Activated T-cell treated with anti-CD3 and anti-CD28 coated beads, Interleukin-2, amount 50 U/mL, for 4 hours (primary cell): ENCODE results near the gene NEDD4. TPM values are rescaled to one million over a fixed set of nuclear protein-coding genes. Genes with fewer than 3 reads are reported as not detected.
"Not testable (repeated sequence)": the region's sequence is repeated elsewhere in the genome, so short reads cannot be mapped to it uniquely, and the experiment has no call there.

ENCODE experiments used
- ATAC-seq, 2 donors: fragments of 200-7000 bp; cut with Tn5 transposase; one replicate each; pipeline ENCODE4 v1.10.0; 2021
- DNase-seq: peaks from one replicate; pipeline ENCODE4 v3.0.0-alpha.2; 2020
- H3K27me3 Mint-ChIP-seq: one replicate; pipeline ENCODE4 v1.8.0; 2021; ENCODE audit warnings: low read depth, mixed read lengths
- H3K36me3 Mint-ChIP-seq: one replicate; pipeline ENCODE4 v1.8.0; 2022; ENCODE audit warnings: mixed read lengths; ENCODE audit not compliant: insufficient read depth
- H3K4me1 Mint-ChIP-seq: one replicate; pipeline ENCODE4 v1.8.0; 2021; ENCODE audit warnings: low read depth, mixed read lengths
- H3K4me3 Mint-ChIP-seq: one replicate; pipeline ENCODE4 v1.8.0; 2021; ENCODE audit warnings: mild to moderate bottlenecking, moderate library complexity, mixed read lengths
- H3K9me3 Mint-ChIP-seq: one replicate; pipeline ENCODE4 v1.8.0; 2021; ENCODE audit warnings: mixed read lengths
- total RNA-seq, 3 donors: library from RNA; stranded (reverse); gene quantifications; one replicate each; pipeline ENCODE4 v1.2.1, GENCODE V29; 2021

Gene NEDD4
- total RNA-seq, 3 donors from 2014 or later, result 4.5 to 9.4 (median 8.0) TPM

DNA sequence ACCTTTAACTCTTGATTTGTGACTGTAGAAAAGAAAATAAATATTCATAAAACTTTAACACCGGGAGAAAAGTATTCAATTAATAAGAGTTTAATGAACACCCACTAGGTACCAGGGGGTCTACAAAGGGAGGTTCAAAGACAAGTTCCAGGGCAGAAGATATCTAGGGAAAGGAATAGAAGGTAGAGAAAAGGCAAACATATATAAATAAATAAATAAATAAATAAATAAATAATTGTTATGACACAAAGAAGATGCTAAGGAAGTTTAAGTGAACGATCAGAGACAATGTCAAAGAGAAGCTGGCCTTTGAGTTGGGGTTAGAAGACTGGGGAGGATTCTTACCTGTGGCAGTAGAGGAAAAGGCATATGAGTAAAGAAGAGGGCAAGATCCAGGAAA is 123.8 kb downstream of the NEDD4 start:
- no peak overlapping the region for H3K4me3 Mint-ChIP-seq
- no peaks in the 10 kb centered on the region for H3K4me1 Mint-ChIP-seq
- ATAC-seq (no peak), DNase-seq (no peak)
- H3K27me3 Mint-ChIP-seq, result peaks cover 2% of the 10 kb centered on the region
- no peaks in the 10 kb centered on the region for H3K9me3 Mint-ChIP-seq
- H3K36me3 Mint-ChIP-seq, result no peaks in the 10 kb centered on the region

GRCh38 chr15:55868707-55869106 is 124.7 kb downstream of the NEDD4 start:
- Mint-ChIP-seq H3K36me3 (no peaks in the 10 kb centered on the region), H3K4me3 (no peak overlapping the region), H3K9me3 (no peaks in the 10 kb centered on the region), H3K27me3 (peaks cover 2% of the 10 kb centered on the region), H3K4me1 (no peaks in the 10 kb centered on the region)
- ATAC-seq (no peak), DNase-seq (no peak)

DNA sequence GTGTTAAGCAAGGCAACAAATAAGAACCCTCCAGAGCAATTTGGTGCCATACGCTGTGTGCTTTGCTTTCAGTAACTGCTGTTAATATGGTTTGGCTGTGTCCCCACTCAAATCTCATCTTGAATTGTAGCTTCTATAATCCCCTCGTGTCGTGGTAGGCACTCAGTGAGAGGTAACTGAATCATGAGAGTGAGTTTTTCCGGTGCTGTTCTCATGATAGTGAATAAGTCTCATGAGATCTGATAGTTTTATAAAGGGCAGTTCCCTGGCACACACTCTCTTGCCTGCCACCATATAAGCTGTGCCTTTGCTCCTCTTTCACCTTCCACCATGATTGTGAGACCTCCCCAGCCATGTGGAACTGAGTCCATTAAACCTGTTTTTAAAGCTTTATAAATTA is 125.1 kb downstream of the NEDD4 start:
- H3K27me3 Mint-ChIP-seq, DNase-seq, H3K36me3 Mint-ChIP-seq, H3K4me3 Mint-ChIP-seq, H3K4me1 Mint-ChIP-seq, ATAC-seq, H3K9me3 Mint-ChIP-seq: not testable (repeated sequence)

GRCh38 chr15:55863911-55864310 is 129.5 kb downstream of the NEDD4 start:
- no peaks in the 10 kb centered on the region for H3K27me3 Mint-ChIP-seq
- H3K9me3 Mint-ChIP-seq, result no peaks in the 10 kb centered on the region
- H3K4me1 Mint-ChIP-seq, result no peaks in the 10 kb centered on the region
- no peak overlapping the region for H3K4me3 Mint-ChIP-seq
- peaks cover 5% of the 10 kb centered on the region for H3K36me3 Mint-ChIP-seq
- DNase-seq (no peak), ATAC-seq (no peak)

DNA sequence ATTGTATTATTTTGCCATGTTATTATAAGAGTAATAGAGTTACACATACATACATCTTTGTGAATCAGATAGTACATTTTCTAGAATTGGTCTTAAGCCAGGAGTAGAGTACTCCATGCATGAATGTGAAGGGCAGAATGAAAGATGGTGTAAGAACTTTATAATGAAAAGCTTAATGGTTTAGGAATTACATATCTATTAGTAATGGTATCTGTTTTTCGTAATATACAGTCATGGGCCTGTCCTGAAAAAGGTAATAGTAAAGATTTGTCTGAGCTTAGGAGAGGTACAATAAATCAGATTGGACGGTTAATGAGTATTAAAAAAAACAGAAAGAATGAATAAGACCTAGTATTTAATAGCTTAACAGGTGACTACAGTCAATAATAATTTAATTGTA is 132.3 kb downstream of the NEDD4 start:
- DNase-seq (no peak), ATAC-seq (no peak)
- Mint-ChIP-seq H3K4me3 (no peak overlapping the region), H3K36me3 (peaks cover 12% of the 10 kb centered on the region), H3K27me3 (no peaks in the 10 kb centered on the region), H3K4me1 (no peaks in the 10 kb centered on the region), H3K9me3 (no peaks in the 10 kb centered on the region)

DNA sequence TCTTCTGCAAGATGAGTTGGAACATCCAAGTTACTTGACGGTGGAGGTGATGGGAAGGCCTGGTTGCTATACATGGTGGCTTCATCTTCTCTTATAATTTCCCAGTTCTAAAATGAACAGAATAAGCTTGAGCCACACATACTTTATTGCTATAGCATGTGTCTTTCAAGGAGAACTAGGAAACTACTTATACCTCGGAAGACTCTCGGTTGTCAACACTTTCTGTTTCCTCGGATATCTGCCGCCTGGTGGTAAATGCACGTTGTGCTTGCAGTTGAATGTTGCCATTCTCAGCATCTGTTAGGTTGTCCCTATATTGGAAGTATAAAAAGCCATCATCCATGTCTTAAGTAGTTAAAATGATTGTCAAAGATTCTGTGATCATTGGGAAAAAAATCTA is 132.9 kb downstream of the NEDD4 start:
- Mint-ChIP-seq H3K4me1 (no peaks in the 10 kb centered on the region), H3K27me3 (no peaks in the 10 kb centered on the region), H3K9me3 (no peaks in the 10 kb centered on the region), H3K36me3 (peaks cover 12% of the 10 kb centered on the region), H3K4me3 (no peak overlapping the region)
- DNase-seq, result no peak
- no peak for ATAC-seq

DNA sequence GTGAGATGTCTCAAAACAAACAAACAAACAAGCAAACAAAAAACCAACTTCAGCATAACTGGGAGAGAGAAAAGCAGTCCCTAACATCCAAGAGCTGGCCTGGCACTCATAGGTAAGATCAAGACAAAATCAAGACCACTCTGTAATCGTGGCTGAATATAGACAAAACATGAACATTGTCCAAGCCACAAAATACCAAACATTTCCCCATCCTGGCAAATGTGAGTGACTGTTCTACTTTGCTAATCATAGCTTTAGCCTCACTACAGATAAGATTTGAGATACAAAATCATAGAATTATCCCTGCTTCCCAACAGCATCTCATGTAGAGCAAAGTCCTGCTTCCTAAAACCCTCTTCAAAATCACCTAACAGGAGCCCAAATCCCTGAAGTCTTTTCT is 133.7 kb downstream of the NEDD4 start:
- no peak for DNase-seq
- no peaks in the 10 kb centered on the region for H3K9me3 Mint-ChIP-seq
- H3K27me3 Mint-ChIP-seq, result no peaks in the 10 kb centered on the region
- H3K36me3 Mint-ChIP-seq, result peaks cover 12% of the 10 kb centered on the region
- no peak overlapping the region for H3K4me3 Mint-ChIP-seq
- H3K4me1 Mint-ChIP-seq, result no peaks in the 10 kb centered on the region
- ATAC-seq, result no peak

DNA sequence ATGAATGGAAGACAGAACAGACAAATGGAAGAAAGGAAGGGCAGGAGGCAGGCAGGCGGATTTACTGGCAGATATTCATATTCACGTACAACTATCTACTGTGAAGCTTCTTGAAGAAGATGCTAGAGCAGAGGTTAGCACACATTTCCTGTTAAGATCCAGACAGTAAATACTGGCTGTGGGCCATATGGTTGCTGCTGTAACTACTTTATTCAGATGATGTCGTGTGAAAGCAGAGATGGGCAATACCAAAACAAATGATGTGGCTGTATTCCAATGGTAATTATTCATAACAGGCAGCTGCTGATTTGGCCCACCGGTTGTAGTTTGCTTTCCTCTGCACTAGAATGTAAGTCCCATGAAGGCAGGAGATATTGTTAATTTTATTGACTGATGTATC is 134.8 kb downstream of the NEDD4 start:
- H3K27me3 Mint-ChIP-seq, result no peaks in the 10 kb centered on the region
- ATAC-seq (no peak), DNase-seq (no peak)
- peaks cover 12% of the 10 kb centered on the region for H3K36me3 Mint-ChIP-seq
- H3K4me1 Mint-ChIP-seq, result no peaks in the 10 kb centered on the region
- no peaks in the 10 kb centered on the region for H3K9me3 Mint-ChIP-seq
- no peak overlapping the region for H3K4me3 Mint-ChIP-seq

DNA sequence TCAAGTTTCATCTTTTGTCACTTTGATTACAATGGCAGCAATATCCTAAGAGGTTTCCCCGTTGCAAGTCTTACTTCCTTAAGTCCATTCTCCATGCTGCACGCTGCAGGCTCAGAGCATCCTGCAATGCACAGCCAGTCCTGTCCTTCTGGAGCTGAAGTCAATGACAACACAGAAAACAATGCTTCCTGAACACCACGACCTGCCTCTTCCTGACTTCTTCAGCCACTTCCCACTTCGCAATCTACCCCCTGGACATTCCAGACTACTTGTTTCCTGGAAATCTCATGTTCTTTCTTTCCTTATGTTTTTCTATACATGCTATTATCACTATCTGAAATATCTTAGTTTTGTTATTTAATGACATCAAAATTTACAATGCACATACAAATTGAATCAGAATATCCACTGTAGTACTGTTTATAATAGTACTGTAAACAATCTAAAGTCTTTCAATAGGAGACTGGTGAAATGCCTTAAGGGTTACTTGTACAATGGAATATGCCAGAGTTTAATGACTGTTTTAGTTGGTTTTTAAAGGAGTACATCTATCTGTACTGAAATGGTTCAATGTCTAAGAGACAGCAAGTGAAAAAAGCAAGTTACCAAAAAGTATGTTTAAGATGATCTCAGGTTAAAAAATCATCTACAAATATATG is 136.8 kb downstream of the NEDD4 start:
- Mint-ChIP-seq H3K27me3 (no peaks in the 10 kb centered on the region), H3K4me3 (no peak overlapping the region), H3K9me3 (no peaks in the 10 kb centered on the region), H3K4me1 (no peaks in the 10 kb centered on the region), H3K36me3 (peaks cover 12% of the 10 kb centered on the region)
- no peak for DNase-seq
- no peak for ATAC-seq

GRCh38 chr15:55853134-55853533 is 140.3 kb downstream of the NEDD4 start:
- ATAC-seq (no peak), DNase-seq (no peak)
- Mint-ChIP-seq H3K4me1 (no peaks in the 10 kb centered on the region), H3K4me3 (no peak overlapping the region), H3K27me3 (no peaks in the 10 kb centered on the region), H3K36me3 (peaks cover 5% of the 10 kb centered on the region), H3K9me3 (no peaks in the 10 kb centered on the region)

- H3K27me3 Mint-ChIP-seq, result no peaks in the 10 kb centered on the region
- DNase-seq (peak; percentile 6), ATAC-seq (peak; percentile 43 to 59)
- peaks cover 13% of the 10 kb centered on the region for H3K36me3 Mint-ChIP-seq
- no peaks in the 10 kb centered on the region for H3K4me1 Mint-ChIP-seq
- H3K4me3 Mint-ChIP-seq, result no peak overlapping the region
- H3K9me3 Mint-ChIP-seq, result peaks cover 5% of the 10 kb centered on the region
Observed at GRCh38 chr15:55846116-55846707, 147.2 kb downstream of the NEDD4 start.

- H3K36me3 Mint-ChIP-seq, result peaks cover 16% of the 10 kb centered on the region
- not testable (repeated sequence) for H3K9me3 Mint-ChIP-seq, H3K4me1 Mint-ChIP-seq, H3K27me3 Mint-ChIP-seq, DNase-seq, H3K4me3 Mint-ChIP-seq, ATAC-seq
Observed at GRCh38 chr15:55842897-55843296, 150.5 kb downstream of the NEDD4 start.

GRCh38 chr15:55835866-55836265 is 157.5 kb downstream of the NEDD4 start:
- no peak for DNase-seq
- H3K27me3 Mint-ChIP-seq, result no peaks in the 10 kb centered on the region

GRCh38 chr15:55834331-55834730 is 159.1 kb downstream of the NEDD4 start:
- peaks cover 9% of the 10 kb centered on the region for H3K36me3 Mint-ChIP-seq
- no peaks in the 10 kb centered on the region for H3K27me3 Mint-ChIP-seq
- ATAC-seq, result no peak
- no peak for DNase-seq
- H3K4me3 Mint-ChIP-seq, result no peak overlapping the region
- H3K9me3 Mint-ChIP-seq, result no peaks in the 10 kb centered on the region
- peaks cover 12% of the 10 kb centered on the region for H3K4me1 Mint-ChIP-seq

More at GRCh38 chr15:55835866-55836265, 157.5 kb downstream of the NEDD4 start:
- H3K36me3 Mint-ChIP-seq, result peaks cover 9% of the 10 kb centered on the region
- no peak overlapping the region for H3K4me3 Mint-ChIP-seq
- no peaks in the 10 kb centered on the region for H3K9me3 Mint-ChIP-seq
- no peak for ATAC-seq
- H3K4me1 Mint-ChIP-seq, result no peaks in the 10 kb centered on the region

DNA sequence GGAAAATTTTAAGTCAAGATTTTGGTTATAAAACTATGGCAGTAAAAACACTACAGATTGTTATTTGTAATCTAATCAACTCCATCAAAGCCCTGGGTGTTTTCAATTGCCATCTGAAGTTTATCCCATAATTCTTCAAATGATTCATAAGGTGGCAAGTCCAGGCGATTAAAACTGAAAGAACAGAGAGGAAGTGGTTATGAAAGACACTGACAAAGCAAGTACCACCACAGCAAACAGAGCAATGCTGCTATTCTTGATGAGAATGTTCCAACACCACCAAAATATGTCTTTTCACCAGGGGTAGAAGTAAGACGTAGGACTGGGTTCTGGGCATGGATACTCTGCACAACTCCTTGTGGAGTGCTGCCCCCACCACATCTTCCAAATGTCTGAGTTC is 163.6 kb downstream of the NEDD4 start:
- Mint-ChIP-seq H3K9me3 (no peaks in the 10 kb centered on the region), H3K4me1 (peaks cover 12% of the 10 kb centered on the region), H3K4me3 (no peak overlapping the region), H3K36me3 (peaks cover 4% of the 10 kb centered on the region), H3K27me3 (no peaks in the 10 kb centered on the region)
- DNase-seq (no peak), ATAC-seq (peak; percentile 80 to 89)
